ENCODE measurements around the gene WDR88. TPM values are rescaled to one million over a fixed set of nuclear protein-coding genes. Genes with fewer than 3 reads are reported as not detected.

WDR88 gene
- total and polyA plus RNA-seq, 2 experiments from 2014 or later: not detected

- TF ChIP-seq ZNF462 (CRISPR knock-in tag; IDR thresholded peaks at IDR 0.05) (no peak), STAT1 (IDR thresholded peaks at IDR 0.05; ENCODE audit: unreplicated experiment) (no peak), EZH2 (IDR thresholded peaks at IDR 0.05; ENCODE audit: low read depth, unreplicated experiment) (no peak), EZH2phosphoT487 (IDR thresholded peaks at IDR 0.05; ENCODE audit: unreplicated experiment) (no peak)
Observed at GRCh38 chr19:33206261-33207039, 74.5 kb downstream of the WDR88 start (continued).

- Histone ChIP-seq H3K9me2 (ENCODE audit: insufficient read depth) (no peaks in the 10 kb centered on the region), H4K20me1 (replicated peaks; ENCODE audit: insufficient read depth) (no peaks in the 10 kb centered on the region), H2AFZ (no peak overlapping the region), H3K4me3 (no peak overlapping the region), H3K36me3 (ENCODE audit: insufficient read depth) (no peaks in the 10 kb centered on the region), H3K27ac (ENCODE audit: low read depth) (no peak overlapping the region), H3K79me2 (replicated peaks; ENCODE audit: insufficient read depth) (no peaks in the 10 kb centered on the region), H3K27me3 (ENCODE audit: insufficient read depth) (no peaks in the 10 kb centered on the region), H3K4me1 (ENCODE audit: insufficient read depth) (no peaks in the 10 kb centered on the region), H3F3A (replicated peaks; ENCODE audit: low read depth) (no peaks in the 10 kb centered on the region), H3K4me2 (no peak overlapping the region)
- H3K4me3 Mint-ChIP-seq: no peak overlapping the region
- H3K36me3 Mint-ChIP-seq (ENCODE audit: low read depth): peaks cover 7% of the 10 kb centered on the region
- H3K27ac Mint-ChIP-seq: no peak overlapping the region; the same call in 1 of the 2 replicates
- peaks cover 8% of the 10 kb centered on the region for H3K27me3 Mint-ChIP-seq (ENCODE audit: insufficient read depth, low read depth, poor library complexity)
- H3K4me1 Mint-ChIP-seq: no peaks in the 10 kb centered on the region
- no peak for DNase-seq (ENCODE audit: low spot score)
- no peaks in the 10 kb centered on the region for H3K9me3 Mint-ChIP-seq
- ATAC-seq: no peak; the same call in 2 of the 3 replicates
- no peak for TF ChIP-seq CTCF (conservative IDR thresholded peaks at IDR 0.05; ENCODE audit: low read depth in 2 of 2)
- TF ChIP-seq JUNB (IDR thresholded peaks at IDR 0.05; ENCODE audit: unreplicated experiment): no peak
- TF ChIP-seq ZNF331 (CRISPR knock-in tag; IDR thresholded peaks at IDR 0.05; ENCODE audit: low read depth): no peak
- no peak for TF ChIP-seq ETS1 (IDR thresholded peaks at IDR 0.05)
- TF ChIP-seq, protein P1, sequence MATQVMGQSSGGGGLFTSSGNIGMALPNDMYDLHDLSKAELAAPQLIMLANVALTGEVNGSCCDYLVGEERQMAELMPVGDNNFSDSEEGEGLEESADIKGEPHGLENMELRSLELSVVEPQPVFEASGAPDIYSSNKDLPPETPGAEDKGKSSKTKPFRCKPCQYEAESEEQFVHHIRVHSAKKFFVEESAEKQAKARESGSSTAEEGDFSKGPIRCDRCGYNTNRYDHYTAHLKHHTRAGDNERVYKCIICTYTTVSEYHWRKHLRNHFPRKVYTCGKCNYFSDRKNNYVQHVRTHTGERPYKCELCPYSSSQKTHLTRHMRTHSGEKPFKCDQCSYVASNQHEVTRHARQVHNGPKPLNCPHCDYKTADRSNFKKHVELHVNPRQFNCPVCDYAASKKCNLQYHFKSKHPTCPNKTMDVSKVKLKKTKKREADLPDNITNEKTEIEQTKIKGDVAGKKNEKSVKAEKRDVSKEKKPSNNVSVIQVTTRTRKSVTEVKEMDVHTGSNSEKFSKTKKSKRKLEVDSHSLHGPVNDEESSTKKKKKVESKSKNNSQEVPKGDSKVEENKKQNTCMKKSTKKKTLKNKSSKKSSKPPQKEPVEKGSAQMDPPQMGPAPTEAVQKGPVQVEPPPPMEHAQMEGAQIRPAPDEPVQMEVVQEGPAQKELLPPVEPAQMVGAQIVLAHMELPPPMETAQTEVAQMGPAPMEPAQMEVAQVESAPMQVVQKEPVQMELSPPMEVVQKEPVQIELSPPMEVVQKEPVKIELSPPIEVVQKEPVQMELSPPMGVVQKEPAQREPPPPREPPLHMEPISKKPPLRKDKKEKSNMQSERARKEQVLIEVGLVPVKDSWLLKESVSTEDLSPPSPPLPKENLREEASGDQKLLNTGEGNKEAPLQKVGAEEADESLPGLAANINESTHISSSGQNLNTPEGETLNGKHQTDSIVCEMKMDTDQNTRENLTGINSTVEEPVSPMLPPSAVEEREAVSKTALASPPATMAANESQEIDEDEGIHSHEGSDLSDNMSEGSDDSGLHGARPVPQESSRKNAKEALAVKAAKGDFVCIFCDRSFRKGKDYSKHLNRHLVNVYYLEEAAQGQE (IDR thresholded peaks at IDR 0.05; ENCODE audit: unreplicated experiment): no peak
- TF ChIP-seq EZH2 (IDR thresholded peaks at IDR 0.05; ENCODE audit: low read depth, unreplicated experiment): no peak
- no peak for TF ChIP-seq POLR2AphosphoS5 (IDR thresholded peaks at IDR 0.05; ENCODE audit: low read depth)
- no peak for TF ChIP-seq EZH2phosphoT487 (IDR thresholded peaks at IDR 0.05; ENCODE audit: unreplicated experiment)
- no peak for TF ChIP-seq NANOG (IDR thresholded peaks at IDR 0.05; ENCODE audit: borderline replicate concordance)
Observed at GRCh38 chr19:33207040-33207620, 75.2 kb downstream of the WDR88 start.
